ENCODE data around the gene TSHR. TPM values are rescaled to one million over a fixed set of nuclear protein-coding genes. Genes with fewer than 3 reads are reported as not detected.

TSHR gene
- total and polyA plus RNA-seq, 2 donors (not counting 3 experiments of a cell fraction or from before 2014, with no cell fraction given) = not detected

- no peaks in the 10 kb centered on the region for H3K4me1 ChIP-seq (ENCODE audit: control insufficient read depth, extremely low read depth, insufficient read depth, low read length)
- H3K4me2 ChIP-seq (ENCODE audit: insufficient read depth, low read length) = no peak overlapping the region
- no peak for DNase-seq (ENCODE audit: low read depth, low spot score)
- no peak for TF ChIP-seq MAX (IDR thresholded peaks at IDR 0.05; ENCODE audit: insufficient read depth, insufficient read length)
- no peak overlapping the region for H3K4me3 ChIP-seq (replicated peaks in 1 of 3; ENCODE audit: insufficient read depth in 1 of 3, low read depth in 1 of 3, low read length in 3 of 3)
- no peaks in the 10 kb centered on the region for H3K27me3 ChIP-seq (ENCODE audit: control insufficient read depth in 2 of 2, insufficient read depth in 2 of 2, low read length in 2 of 2)
- H3K9me3 ChIP-seq (replicated peaks; ENCODE audit: control insufficient read depth, insufficient read depth, low read length) = no peaks in the 10 kb centered on the region
- no peak for FAIRE-seq
- CTCF ChIA-PET = interaction anchor here (0.7 to 0.9 kb wide), 2 partner anchors 10 to 12 kb away, joined by 3 to 4 read pairs; no protein-coding TSS in a partner anchor
- no peaks in the 10 kb centered on the region for H3K9me1 ChIP-seq (replicated peaks; ENCODE audit: control insufficient read depth, extremely low read depth, insufficient read depth, low read length)
- no peak overlapping the region for H3K27ac ChIP-seq (ENCODE audit: insufficient read depth, low read depth, low read length)
- H3K36me3 ChIP-seq (ENCODE audit: control insufficient read depth in 2 of 2, extremely low read depth in 1 of 2, insufficient read depth in 2 of 2, low read length in 2 of 2) = peaks cover 0 to 5% of the 10 kb centered on the region in 2 experiments
- H3K79me2 ChIP-seq (ENCODE audit: control insufficient read depth, insufficient read depth, low read length) = peaks cover 1% of the 10 kb centered on the region
- H3K9ac ChIP-seq (replicated peaks; ENCODE audit: extremely low read depth, insufficient read depth, low read length) = no peak overlapping the region
- H4K20me1 ChIP-seq (replicated peaks; ENCODE audit: control insufficient read depth, extremely low read depth, insufficient read depth, low read length) = no peaks in the 10 kb centered on the region
- POLR2A ChIA-PET = interaction anchor here (0.9 kb wide), 1 partner anchor 39 kb away, joined by 4 read pairs; no protein-coding TSS in a partner anchor
- no TSS peak for BruUV-seq (replicated peaks)
- no peak overlapping the region for H2AFZ ChIP-seq (ENCODE audit: low read depth, low read length)
- intact Hi-C loops (cut with micrococcal nuclease) = no loop called here
- dilution Hi-C loops (cut with MboI; ENCODE audit: extremely low pct_ligation_motif_present, low sequenced_read_pairs) = no loop called here
These were observed 224.2 kb downstream of the TSHR start for GRCh38 chr14:81179631-81180030.

- intact Hi-C loops (cut with micrococcal nuclease) (no loop called here), dilution Hi-C loops (cut with MboI; ENCODE audit: extremely low pct_ligation_motif_present, low sequenced_read_pairs) (no loop called here)
- no peaks in the 10 kb centered on the region for H3K9me1 ChIP-seq (replicated peaks; ENCODE audit: control insufficient read depth, extremely low read depth, insufficient read depth, low read length)
- no peak overlapping the region for H3K9ac ChIP-seq (replicated peaks; ENCODE audit: extremely low read depth, insufficient read depth, low read length)
- no peak overlapping the region for H3K4me3 ChIP-seq (replicated peaks in 1 of 3; ENCODE audit: insufficient read depth in 1 of 3, low read depth in 1 of 3, low read length in 3 of 3)
- ChIA-PET POLR2A (no interaction called here), CTCF (no interaction called here)
- H3K4me2 ChIP-seq (ENCODE audit: insufficient read depth, low read length) = no peak overlapping the region
- no peaks in the 10 kb centered on the region for H3K4me1 ChIP-seq (ENCODE audit: control insufficient read depth, extremely low read depth, insufficient read depth, low read length)
- TF ChIP-seq GATA2 (IDR thresholded peaks at IDR 0.05; ENCODE audit: insufficient read depth, insufficient read length, low read depth, low read length) (no peak), MAX (IDR thresholded peaks at IDR 0.05; ENCODE audit: insufficient read depth, insufficient read length) (no peak), MYC (IDR thresholded peaks at IDR 0.05; ENCODE audit: low read depth, low read length) (no peak), JUN (IDR thresholded peaks at IDR 0.05; ENCODE audit: borderline replicate concordance, insufficient read depth, insufficient read length, low read depth) (no peak), POLR2A (IDR thresholded peaks at IDR 0.05; ENCODE audit: low read depth, low read length) (no peak), FOS (IDR thresholded peaks at IDR 0.05; ENCODE audit: borderline replicate concordance, insufficient read depth, low read length) (no peak), POLR2AphosphoS5 (IDR thresholded peaks at IDR 0.05; ENCODE audit: insufficient read depth, low read depth, low read length) (no peak)
- H3K27ac ChIP-seq (ENCODE audit: insufficient read depth, low read depth, low read length) = no peak overlapping the region
- H3K9me3 ChIP-seq (replicated peaks; ENCODE audit: control insufficient read depth, insufficient read depth, low read length) = no peaks in the 10 kb centered on the region
- peaks cover 2% of the 10 kb centered on the region for H4K20me1 ChIP-seq (replicated peaks; ENCODE audit: control insufficient read depth, extremely low read depth, insufficient read depth, low read length)
- no TSS peak for BruUV-seq (replicated peaks)
- no peak overlapping the region for H2AFZ ChIP-seq (ENCODE audit: low read depth, low read length)
- no peak for FAIRE-seq
- no peak for DNase-seq (ENCODE audit: low read depth, low spot score)
- peaks cover 14% of the 10 kb centered on the region for H3K79me2 ChIP-seq (ENCODE audit: control insufficient read depth, insufficient read depth, low read length)
- H3K36me3 ChIP-seq (ENCODE audit: control insufficient read depth in 2 of 2, extremely low read depth in 1 of 2, insufficient read depth in 2 of 2, low read length in 2 of 2) = peaks cover 0 to 13% of the 10 kb centered on the region in 2 experiments
- no peaks in the 10 kb centered on the region for H3K27me3 ChIP-seq (ENCODE audit: control insufficient read depth in 2 of 2, insufficient read depth in 2 of 2, low read length in 2 of 2)
These were observed 232.6 kb downstream of the TSHR start for GRCh38 chr14:81187832-81188522.
